Measurements from ENCODE around the gene HABP2. TPM values are rescaled to one million over a fixed set of nuclear protein-coding genes. Genes with fewer than 3 reads are reported as not detected.

The HABP2 gene
- total RNA-seq, 4 donors from 2014 or later: 0.15 to 5.6 (median 0.41) TPM; not detected in 1

DNA sequence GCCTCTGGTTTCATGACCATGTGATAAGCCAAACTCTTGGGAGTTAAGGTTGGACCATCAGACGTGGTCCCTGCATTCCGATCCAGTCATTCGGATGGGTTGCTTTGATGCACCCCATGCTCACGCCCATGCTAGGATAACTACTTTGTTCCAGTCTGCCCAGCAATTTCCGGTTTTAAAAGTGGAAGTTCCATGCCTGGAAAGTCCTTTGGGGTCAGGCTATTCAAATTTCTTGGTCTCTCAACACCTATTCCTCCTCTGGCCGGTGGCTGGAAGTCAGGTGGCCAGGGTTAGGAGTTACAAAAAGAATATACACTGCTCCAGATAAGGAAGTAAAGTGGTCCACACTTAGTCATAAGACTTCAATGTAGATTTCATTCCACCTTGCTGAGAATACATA lies 37.7 kb upstream of the HABP2 start:
- TF ChIP-seq, protein P1, sequence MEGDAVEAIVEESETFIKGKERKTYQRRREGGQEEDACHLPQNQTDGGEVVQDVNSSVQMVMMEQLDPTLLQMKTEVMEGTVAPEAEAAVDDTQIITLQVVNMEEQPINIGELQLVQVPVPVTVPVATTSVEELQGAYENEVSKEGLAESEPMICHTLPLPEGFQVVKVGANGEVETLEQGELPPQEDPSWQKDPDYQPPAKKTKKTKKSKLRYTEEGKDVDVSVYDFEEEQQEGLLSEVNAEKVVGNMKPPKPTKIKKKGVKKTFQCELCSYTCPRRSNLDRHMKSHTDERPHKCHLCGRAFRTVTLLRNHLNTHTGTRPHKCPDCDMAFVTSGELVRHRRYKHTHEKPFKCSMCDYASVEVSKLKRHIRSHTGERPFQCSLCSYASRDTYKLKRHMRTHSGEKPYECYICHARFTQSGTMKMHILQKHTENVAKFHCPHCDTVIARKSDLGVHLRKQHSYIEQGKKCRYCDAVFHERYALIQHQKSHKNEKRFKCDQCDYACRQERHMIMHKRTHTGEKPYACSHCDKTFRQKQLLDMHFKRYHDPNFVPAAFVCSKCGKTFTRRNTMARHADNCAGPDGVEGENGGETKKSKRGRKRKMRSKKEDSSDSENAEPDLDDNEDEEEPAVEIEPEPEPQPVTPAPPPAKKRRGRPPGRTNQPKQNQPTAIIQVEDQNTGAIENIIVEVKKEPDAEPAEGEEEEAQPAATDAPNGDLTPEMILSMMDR (IDR thresholded peaks at IDR 0.05): no peak
- TF ChIP-seq POLR2A (IDR thresholded peaks at IDR 0.05): no peak
- Histone ChIP-seq H3K36me3 (no peaks in the 10 kb centered on the region), H3K4me1 (no peaks in the 10 kb centered on the region), H3K9me3 (peaks cover 0 to 7% of the 10 kb centered on the region in 2 donors), H3K4me3 (no peak overlapping the region), H3K27me3 (no peaks in the 10 kb centered on the region), H3K27ac (no peak overlapping the region)
- intact Hi-C loops (cut with DNase I; ENCODE audit: low total_unique reads): no loop called here
- DNase-seq: no peak

DNA sequence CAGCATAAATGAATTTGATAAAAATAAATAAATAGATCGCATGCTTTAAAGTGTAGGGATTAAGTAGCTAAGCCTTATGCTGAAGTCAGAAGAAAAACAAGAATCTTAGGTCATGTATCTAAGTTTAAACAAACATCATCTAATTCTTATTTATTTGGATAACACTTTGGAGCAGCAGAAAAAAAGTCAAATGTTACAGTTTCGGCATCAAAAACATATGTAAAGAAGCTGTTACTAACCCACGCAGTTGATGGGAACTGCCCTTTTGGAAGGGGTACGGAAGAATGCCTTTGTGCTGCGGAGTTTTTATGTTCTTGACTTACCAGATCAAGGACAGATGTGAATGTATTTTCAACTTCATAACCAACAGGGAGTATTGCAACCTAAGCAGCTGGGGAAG lies 37.3 kb upstream of the HABP2 start:
- H3K4me1 ChIP-seq: peaks cover 0 to under 1% of the 10 kb centered on the region in 2 donors
- peaks cover 0 to 7% of the 10 kb centered on the region in 2 donors for H3K9me3 ChIP-seq
- intact Hi-C loops (cut with DNase I; ENCODE audit: low total_unique reads): no loop called here
- no peak overlapping the region for H3K4me3 ChIP-seq
- DNase-seq: no peak
- no peak for TF ChIP-seq POLR2A (IDR thresholded peaks at IDR 0.05)
- TF ChIP-seq, protein P1 (IDR thresholded peaks at IDR 0.05): no peak
- H3K36me3 ChIP-seq: no peaks in the 10 kb centered on the region
- no peaks in the 10 kb centered on the region for H3K27me3 ChIP-seq
- H3K27ac ChIP-seq: no peak overlapping the region

DNA sequence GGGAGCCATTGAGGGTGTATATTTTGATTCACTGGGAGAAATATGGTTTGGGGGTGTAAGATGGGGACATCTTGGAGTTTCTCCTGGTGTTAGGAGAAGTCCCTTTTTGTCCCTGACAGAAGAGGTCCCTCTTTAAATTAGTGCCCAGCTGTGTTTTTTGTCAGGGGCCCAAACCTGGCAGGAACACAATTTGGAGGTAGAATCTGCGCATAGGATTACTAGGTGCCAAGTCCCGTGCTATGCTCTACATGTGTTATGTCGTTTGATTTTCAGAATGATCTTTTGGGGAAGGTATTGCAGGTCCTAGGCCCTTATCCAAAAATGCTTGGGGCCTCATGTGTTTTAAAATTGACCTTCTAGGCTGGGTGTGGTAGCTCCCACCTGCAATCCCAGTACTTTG lies 36.8 kb upstream of the HABP2 start:
- Histone ChIP-seq H3K36me3 (no peaks in the 10 kb centered on the region), H3K4me1 (peaks cover 0 to 4% of the 10 kb centered on the region in 2 donors), H3K4me3 (no peak overlapping the region), H3K27ac (no peak overlapping the region), H3K9me3 (peaks cover 0 to 7% of the 10 kb centered on the region in 2 donors), H3K27me3 (no peaks in the 10 kb centered on the region)
- DNase-seq: no peak
- intact Hi-C loops (cut with DNase I; ENCODE audit: low total_unique reads): no loop called here
- TF ChIP-seq POLR2A (IDR thresholded peaks at IDR 0.05): no peak
- TF ChIP-seq, protein P1 (IDR thresholded peaks at IDR 0.05): no peak

DNA sequence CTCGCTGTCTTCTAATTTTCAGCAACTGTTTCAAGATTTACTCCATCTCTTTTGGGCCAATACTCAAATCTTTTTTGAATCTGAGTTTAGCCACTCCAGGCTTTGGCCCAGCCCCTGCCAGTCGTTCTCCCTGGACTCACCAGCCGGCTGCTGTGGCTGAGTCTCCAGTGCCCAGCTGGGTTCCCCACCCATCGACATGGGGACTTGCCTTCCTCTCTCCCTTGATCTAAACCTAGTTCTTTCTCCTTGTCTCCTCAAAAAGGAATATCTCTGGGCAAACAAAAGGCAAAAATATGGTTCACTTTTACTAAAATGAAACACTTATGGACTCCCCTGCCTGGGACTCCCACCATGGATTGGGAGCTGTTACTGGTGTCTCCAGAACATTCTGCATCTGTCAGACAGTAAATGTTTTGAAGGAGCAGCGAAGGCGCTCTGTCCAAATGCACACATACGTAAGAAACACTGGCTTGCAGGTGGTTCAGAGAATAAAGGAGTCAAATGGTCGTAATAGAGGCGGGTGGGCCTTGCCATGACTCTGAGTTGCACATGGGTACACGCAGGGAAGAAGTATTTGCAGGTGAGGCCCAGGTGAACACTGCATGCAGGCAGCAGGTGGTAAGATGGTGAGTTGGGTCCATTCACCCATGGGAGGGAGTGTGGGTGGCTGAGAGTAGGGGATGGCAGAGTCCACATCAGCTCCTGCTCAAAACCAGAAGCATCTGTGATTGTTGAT lies 35.5 kb upstream of the HABP2 start:
- H3K4me3 ChIP-seq: no peak overlapping the region
- H3K4me1 ChIP-seq: peaks cover 0 to 4% of the 10 kb centered on the region in 2 donors
- intact Hi-C loops (cut with DNase I; ENCODE audit: low total_unique reads): no loop called here
- TF ChIP-seq POLR2A (IDR thresholded peaks at IDR 0.05): no peak
- TF ChIP-seq, protein P1 (IDR thresholded peaks at IDR 0.05): no peak
- no peak overlapping the region for H3K27ac ChIP-seq
- no peak for DNase-seq
- no peaks in the 10 kb centered on the region for H3K36me3 ChIP-seq
- no peaks in the 10 kb centered on the region for H3K9me3 ChIP-seq
- H3K27me3 ChIP-seq: no peaks in the 10 kb centered on the region

DNA sequence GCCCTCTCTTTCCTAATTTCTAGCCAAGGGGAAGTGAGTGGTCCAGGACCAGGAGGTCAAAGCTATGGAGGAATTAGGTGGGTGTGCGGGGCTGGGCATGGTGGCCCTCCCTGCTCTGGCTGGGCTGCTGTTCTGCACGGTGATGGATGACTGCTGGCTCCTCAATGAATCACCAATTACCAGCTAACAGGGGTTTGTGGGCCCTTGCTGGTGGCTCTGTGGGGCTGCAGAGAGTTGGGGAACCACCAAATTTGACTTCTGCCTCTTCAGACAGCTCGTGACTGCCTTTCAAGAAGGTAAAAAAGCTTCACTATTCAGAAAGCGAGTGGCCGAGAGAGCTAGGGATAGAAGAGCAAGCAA lies 35.0 kb upstream of the HABP2 start:
- TF ChIP-seq, protein P1 (IDR thresholded peaks at IDR 0.05): no peak
- no peak for TF ChIP-seq POLR2A (IDR thresholded peaks at IDR 0.05)
- Histone ChIP-seq H3K4me1 (peaks cover 0 to 4% of the 10 kb centered on the region in 2 donors), H3K27me3 (no peaks in the 10 kb centered on the region), H3K36me3 (no peaks in the 10 kb centered on the region), H3K9me3 (no peaks in the 10 kb centered on the region), H3K27ac (no peak overlapping the region), H3K4me3 (no peak overlapping the region)
- no peak for DNase-seq
- intact Hi-C loops (cut with DNase I; ENCODE audit: low total_unique reads): no loop called here

Measured in uterus (tissue), 4 donors.